GM12878 (cell line): Measurements from ENCODE around the gene LRRC30. TPM values are rescaled to one million over a fixed set of nuclear protein-coding genes. Genes with fewer than 3 reads are reported as not detected.

Experiments used
- ATAC-seq: fragments of 200-7000 bp; cut with Tn5 transposase; 3 replicates; pipeline ENCODE4 v1.9.1; 2020; ENCODE audit warnings: mild to moderate bottlenecking, moderate library complexity
- BruUV-seq: library from RNA; stranded (reverse); fragments of 400-500 nt; replicated peaks from 2 replicates; lab custom pipeline; 2021; lab: Mats Ljungman, UMichigan
- CTCF ChIA-PET: fragments of 300-600 bp; sonication (Branson Sonifier 250); formaldehyde crosslinking; extraction: SDS; loops from one replicate; lab custom pipeline; 2021; ENCODE audit warnings: inconsistent platforms; lab: Yijun Ruan, JAX
- POLR2A ChIA-PET: fragments of 350-600 bp; formaldehyde crosslinking; extraction: SDS; loops from one replicate; lab custom pipeline; 2021; ENCODE audit warnings: inconsistent platforms; lab: Charles Lee
- RAD21 ChIA-PET: fragments of 300-600 bp; sonication (Branson Sonifier 250); formaldehyde crosslinking; loops from one replicate; lab custom pipeline; 2023; ENCODE audit warnings: antibody characterized with exemption; ENCODE audit not compliant: unreplicated experiment; lab: Charles Lee
- SMC1A ChIA-PET: fragments of 300-600 bp; sonication (Branson Sonifier 250); formaldehyde crosslinking; loops from one replicate; lab custom pipeline; 2023; ENCODE audit not compliant: unreplicated experiment, uncharacterized antibody; lab: Charles Lee
- DNase-seq: peaks from one replicate; pipeline ENCODE4 v3.0.0-alpha.2; 2011; ENCODE audit warnings: low read depth, low spot score
- FAIRE-seq: peaks from 3 replicates; lab custom pipeline; 2011; peaks lifted over from hg19 to GRCh38; lab: Jason Lieb, UNC
- H2AFZ ChIP-seq: 2 replicates; pipeline ENCODE4 v1.6.0; 2011; ENCODE audit warnings: low read depth, low read length, control low read depth; ENCODE audit not compliant: control insufficient read depth
- H3K27ac ChIP-seq: 2 replicates; pipeline ENCODE4 v1.5.1; 2011; ENCODE audit warnings: control low read depth; ENCODE audit not compliant: control insufficient read depth, insufficient read depth
- H3K27me3 ChIP-seq, 2 experiments: replicated peaks in 1 of 2; 2 replicates each; pipeline versions ENCODE4 v1.6.0 to v1.6.1; 2011; ENCODE audit warnings: low read length in 1 of 2; ENCODE audit not compliant: control insufficient read depth in 2 of 2, insufficient read depth in 2 of 2
- H3K36me3 ChIP-seq, 2 experiments: 2 replicates each; pipeline ENCODE4 v1.5.1; 2011; ENCODE audit warnings: low read length in 1 of 2; ENCODE audit not compliant: control insufficient read depth in 2 of 2, insufficient read depth in 2 of 2
- H3K4me1 ChIP-seq: 2 replicates; pipeline ENCODE4 v1.6.1; 2011; ENCODE audit warnings: mild to moderate bottlenecking, low read length, moderate library complexity, mixed read lengths; ENCODE audit not compliant: control insufficient read depth, insufficient read depth
- H3K4me2 ChIP-seq: 2 replicates; pipeline ENCODE4 v1.6.0; 2011; ENCODE audit warnings: control low read depth; ENCODE audit not compliant: control insufficient read depth, insufficient read depth
- H3K4me3 ChIP-seq: fragments of 200-600 bp; sonication (generic); 2 replicates; pipeline ENCODE4 v1.5.1; 2016
- H3K79me2 ChIP-seq: 2 replicates; pipeline ENCODE4 v1.6.0; 2011; ENCODE audit warnings: low read length; ENCODE audit not compliant: control insufficient read depth, insufficient read depth
- H3K9ac ChIP-seq: 2 replicates; pipeline ENCODE4 v1.8.0; 2011; ENCODE audit warnings: low read length, control low read depth, mixed read lengths; ENCODE audit not compliant: control insufficient read depth, insufficient read depth
- H3K9me3 ChIP-seq: replicated peaks from 3 replicates; pipeline ENCODE4 v1.5.1; 2011; ENCODE audit warnings: mild to moderate bottlenecking, low read length; ENCODE audit not compliant: control insufficient read depth, insufficient read depth
- H4K20me1 ChIP-seq: 2 replicates; pipeline ENCODE4 v1.6.0; 2011; ENCODE audit not compliant: control insufficient read depth, insufficient read depth
- EP300 ChIP-seq, 2 experiments: fragments of 150-350 bp in 1 of 2; IDR thresholded peaks; 2 replicates each; pipeline ENCODE4 v1.6.1; 2011 to 2012; ENCODE audit warnings: low read depth in 2 of 2, low read length in 2 of 2, borderline replicate concordance in 1 of 2, improper control_type of control experiment in 1 of 2, inconsistent platforms in 1 of 2; ENCODE audit not compliant: control insufficient read depth in 1 of 2
- HDAC6 ChIP-seq: fragments of 200-600 bp; sonication (generic); IDR thresholded peaks from one replicate; pipeline ENCODE4 v1.8.0; 2017; ENCODE audit warnings: antibody characterized with exemption; ENCODE audit not compliant: unreplicated experiment
- NBN ChIP-seq: fragments of 450-650 bp; IDR thresholded peaks from 2 replicates; pipeline ENCODE4 v1.6.1; 2016
- RAD51 ChIP-seq: fragments of 450-650 bp; IDR thresholded peaks from 2 replicates; pipeline ENCODE4 v1.6.1; 2016; ENCODE audit warnings: moderate library complexity, mild to moderate bottlenecking, inconsistent platforms
- SRF ChIP-seq, 2 experiments: IDR thresholded peaks; 2 replicates each; pipeline ENCODE4 v1.6.1; 2011; ENCODE audit warnings: low read depth in 2 of 2, low read length in 2 of 2, mild to moderate bottlenecking in 1 of 2, moderate library complexity in 1 of 2
- WGBS: methylation state at CpG from one replicate; pipeline ENCODE4 v1.1.6; 2016; ENCODE audit warnings: low lambda C conversion rate; ENCODE audit not compliant: insufficient replicate concordance, insufficient coverage; ENCODE audit errors: missing lambda C conversion rate; 5-methylcytosine and 5-hydroxymethylcytosine counted together
- in situ Hi-C: fragments of 300-500 bp; cut with MboI; formaldehyde crosslinking; loops from 9 replicates; pipeline ENCODE4 v1.14.3; 2018; ENCODE audit warnings: mixed read lengths
- intact Hi-C: fragments of 100-400 bp; cut with micrococcal nuclease; formaldehyde crosslinking; loops from one replicate; pipeline ENCODE4 v1.14.2; 2022; ENCODE audit not compliant: unreplicated experiment
- polyA plus RNA-seq, 11 experiments: library from polyadenylated mRNA; depleted of rRNA in 4 of 11; unstranded in 6 of 11; stranded (reverse) in 5 of 11; fragments of >200 nt; fragmentation: Nextera tagmentation in 4 of 11; fragmentation: Illumina TruSeq in 1 of 11; extraction: Ambion mirVana in 4 of 11; extraction: Trizol in 1 of 11; gene quantifications; 1 replicate in 1 of 11; 2 replicates in 10 of 11; pipeline versions ENCODE4 v1.2.1 to v1.2.3, GENCODE V29; 2011 to 2016; ENCODE audit warnings: inconsistent platforms in 2 of 11, missing spikeins in 2 of 11, low read depth in 1 of 11
- total RNA-seq, 4 experiments: library from RNA; depleted of rRNA in 3 of 4; stranded (reverse); fragments of >200 nt in 3 of 4; fragmentation: Illumina TruSeq in 1 of 4; extraction: Trizol in 1 of 4; gene quantifications; 2 replicates each; pipeline versions ENCODE4 v1.2.1 to v1.2.3, GENCODE V29; 2013 to 2021
- TF ChIP-seq, protein P1 (sequence below): IDR thresholded peaks from 2 replicates; pipeline ENCODE4 v1.6.1; 2012; ENCODE audit warnings: low read length, inconsistent platforms
- TF ChIP-seq, protein P2 (sequence below): IDR thresholded peaks from 2 replicates; pipeline ENCODE4 v1.6.1; 2012; ENCODE audit warnings: low read depth, low read length, improper control_type of control experiment
- TF ChIP-seq, protein P3 (sequence below): IDR thresholded peaks from 2 replicates; pipeline ENCODE4 v1.6.1; 2011; ENCODE audit warnings: mild to moderate bottlenecking, low read depth, low read length, moderate library complexity; ENCODE audit not compliant: insufficient replicate concordance

The LRRC30 gene
- total and polyA plus RNA-seq, 10 of the 15 experiments (the other 5 are each of a cell fraction or from before 2014, with no cell fraction given) = not detected

DNA sequence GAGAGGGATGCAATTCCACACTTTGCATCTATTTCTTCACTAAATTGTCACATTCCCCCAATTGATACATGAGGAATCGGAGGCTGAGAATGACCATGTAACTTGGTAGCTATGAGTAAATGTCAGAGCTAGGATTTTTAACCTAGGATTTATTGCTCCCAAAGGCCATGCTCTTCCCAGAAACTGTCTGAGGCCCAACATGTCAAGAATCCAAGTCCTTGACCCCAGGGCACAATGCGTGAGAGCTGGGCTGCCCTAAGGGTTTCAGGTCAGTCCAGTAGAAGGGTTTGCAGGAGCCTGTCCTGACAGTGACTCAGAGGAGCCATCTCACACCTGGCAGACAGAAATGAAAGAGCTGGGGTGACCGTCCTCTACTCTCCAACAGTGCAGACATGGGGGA is 30.3 kb downstream of the LRRC30 start:
- intact Hi-C loops = no loop called here
- FAIRE-seq = no peak
- no peaks in the 10 kb centered on the region for H3K4me1 ChIP-seq
- in situ Hi-C loops = no loop called here
- H3K9me3 ChIP-seq = no peaks in the 10 kb centered on the region
- ChIA-PET RAD21 (no interaction called here), CTCF (no interaction called here), SMC1A (no interaction called here), POLR2A (no interaction called here)
- no peaks in the 10 kb centered on the region for H3K36me3 ChIP-seq
- TF ChIP-seq, protein P1, sequence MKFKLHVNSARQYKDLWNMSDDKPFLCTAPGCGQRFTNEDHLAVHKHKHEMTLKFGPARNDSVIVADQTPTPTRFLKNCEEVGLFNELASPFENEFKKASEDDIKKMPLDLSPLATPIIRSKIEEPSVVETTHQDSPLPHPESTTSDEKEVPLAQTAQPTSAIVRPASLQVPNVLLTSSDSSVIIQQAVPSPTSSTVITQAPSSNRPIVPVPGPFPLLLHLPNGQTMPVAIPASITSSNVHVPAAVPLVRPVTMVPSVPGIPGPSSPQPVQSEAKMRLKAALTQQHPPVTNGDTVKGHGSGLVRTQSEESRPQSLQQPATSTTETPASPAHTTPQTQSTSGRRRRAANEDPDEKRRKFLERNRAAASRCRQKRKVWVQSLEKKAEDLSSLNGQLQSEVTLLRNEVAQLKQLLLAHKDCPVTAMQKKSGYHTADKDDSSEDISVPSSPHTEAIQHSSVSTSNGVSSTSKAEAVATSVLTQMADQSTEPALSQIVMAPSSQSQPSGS = no peak
- TF ChIP-seq HDAC6 = no peak
- 20% methylated on average over 3 of the region's 3 CpGs for WGBS
- H3K4me2 ChIP-seq = no peak overlapping the region
- H3K79me2 ChIP-seq = no peaks in the 10 kb centered on the region
- no peak for DNase-seq
- H3K27ac ChIP-seq = no peak overlapping the region
- ATAC-seq = no peak
- no peak overlapping the region for H2AFZ ChIP-seq
- H3K4me3 ChIP-seq = no peak overlapping the region
- H3K27me3 ChIP-seq = no peaks in the 10 kb centered on the region
- no peak overlapping the region for H3K9ac ChIP-seq
- no TSS peak for BruUV-seq
- H4K20me1 ChIP-seq = no peaks in the 10 kb centered on the region

DNA sequence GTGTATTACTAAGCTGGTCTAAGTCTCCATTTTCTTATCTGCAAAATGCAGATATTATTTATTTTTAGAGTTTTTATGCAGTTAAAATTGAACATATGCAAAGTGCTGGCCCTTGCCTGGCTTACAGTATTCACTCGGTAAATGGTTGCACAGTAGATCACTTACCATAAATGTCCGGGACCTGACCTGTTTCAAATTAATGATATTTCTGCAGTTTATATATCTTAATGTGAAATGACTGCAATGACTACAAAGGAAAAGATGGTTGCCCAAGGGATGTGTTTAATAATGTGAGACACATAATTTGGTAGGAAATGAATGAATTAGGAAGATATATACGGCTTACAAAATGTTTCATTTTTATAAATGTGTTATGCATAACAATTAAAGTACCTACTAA is 37.1 kb downstream of the LRRC30 start:
- Histone ChIP-seq H3K9ac (no peak overlapping the region), H4K20me1 (no peaks in the 10 kb centered on the region), H3K79me2 (no peaks in the 10 kb centered on the region), H3K4me2 (no peak overlapping the region), H3K4me1 (no peaks in the 10 kb centered on the region), H2AFZ (no peak overlapping the region), H3K27ac (no peak overlapping the region), H3K36me3 (no peaks in the 10 kb centered on the region), H3K9me3 (no peaks in the 10 kb centered on the region; the same call in 2 of the 3 replicates), H3K27me3 (no peaks in the 10 kb centered on the region), H3K4me3 (no peak overlapping the region)
- ChIA-PET CTCF (no interaction called here), POLR2A (no interaction called here), RAD21 (no interaction called here), SMC1A (no interaction called here)
- BruUV-seq = no TSS peak
- no peak for FAIRE-seq
- TF ChIP-seq NBN (no peak), EP300 (IDR thresholded peaks at IDR 0.05; ENCODE audit: borderline replicate concordance in 1 of 2, control insufficient read depth in 1 of 2, low read depth in 2 of 2, low read length in 2 of 2) (no peak), RAD51 (no peak), SRF (IDR thresholded peaks at IDR 0.05; ENCODE audit: low read depth in 2 of 2, low read length in 2 of 2) (no peak)
- TF ChIP-seq, protein P2, sequence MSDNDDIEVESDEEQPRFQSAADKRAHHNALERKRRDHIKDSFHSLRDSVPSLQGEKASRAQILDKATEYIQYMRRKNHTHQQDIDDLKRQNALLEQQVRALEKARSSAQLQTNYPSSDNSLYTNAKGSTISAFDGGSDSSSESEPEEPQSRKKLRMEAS = no peak
- TF ChIP-seq, protein P3, sequence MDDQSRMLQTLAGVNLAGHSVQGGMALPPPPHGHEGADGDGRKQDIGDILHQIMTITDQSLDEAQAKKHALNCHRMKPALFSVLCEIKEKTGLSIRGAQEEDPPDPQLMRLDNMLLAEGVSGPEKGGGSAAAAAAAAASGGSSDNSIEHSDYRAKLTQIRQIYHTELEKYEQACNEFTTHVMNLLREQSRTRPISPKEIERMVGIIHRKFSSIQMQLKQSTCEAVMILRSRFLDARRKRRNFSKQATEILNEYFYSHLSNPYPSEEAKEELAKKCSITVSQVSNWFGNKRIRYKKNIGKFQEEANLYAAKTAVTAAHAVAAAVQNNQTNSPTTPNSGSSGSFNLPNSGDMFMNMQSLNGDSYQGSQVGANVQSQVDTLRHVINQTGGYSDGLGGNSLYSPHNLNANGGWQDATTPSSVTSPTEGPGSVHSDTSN = no peak
- in situ Hi-C loops (no loop called here), intact Hi-C loops (no loop called here)
- WGBS = 15% methylated on average over 3 of the region's 3 CpGs
- no peak for DNase-seq
- ATAC-seq = no peak
